Caco-2 (cell line): ENCODE measurements around the gene NADK2. TPM values are rescaled to one million over a fixed set of nuclear protein-coding genes. Genes with fewer than 3 reads are reported as not detected.

Source experiments
- BruUV-seq: library from RNA; stranded (reverse); fragments of 400-500 nt; replicated peaks from 2 replicates; lab custom pipeline; 2021; lab: Mats Ljungman, UMichigan
- CTCF ChIA-PET: fragments of 300-600 bp; sonication (Branson Sonifier 250); formaldehyde crosslinking; loops from one replicate; lab custom pipeline; 2022; ENCODE audit warnings: antibody characterized with exemption; lab: Charles Lee
- POLR2A ChIA-PET: fragments of 300-600 bp; sonication (Branson Sonifier 250); formaldehyde crosslinking; loops from one replicate; lab custom pipeline; 2022; ENCODE audit warnings: antibody characterized with exemption; lab: Charles Lee
- DNase-seq, 2 experiments: peaks; one replicate each; pipeline versions ENCODE4 v3.0.0 to v3.0.0-alpha.2; 2020 to 2022
- H3K27me3 ChIP-seq: replicated peaks from 2 replicates; pipeline ENCODE4 v1.6.0; 2011; ENCODE audit warnings: low read length; ENCODE audit not compliant: control insufficient read depth, insufficient read depth
- H3K36me3 ChIP-seq: 2 replicates; pipeline ENCODE4 v1.5.1; 2011; ENCODE audit warnings: low read length; ENCODE audit not compliant: control insufficient read depth, insufficient read depth
- H3K4me1 ChIP-seq: fragments of 250-450 bp; sonication (Bioruptor Pico); 2 replicates; pipeline ENCODE4 v1.5.1; 2020; ENCODE audit warnings: mild to moderate bottlenecking
- H3K4me3 ChIP-seq: 2 replicates; pipeline ENCODE4 v1.5.1; 2011; ENCODE audit warnings: low read depth, mild to moderate bottlenecking, control low read depth, low read length
- H3K9me3 ChIP-seq: fragments of 250-450 bp; sonication (Bioruptor Pico); 2 replicates; pipeline ENCODE4 v1.5.1; 2020; ENCODE audit warnings: mild to moderate bottlenecking, moderate library complexity
- H3K27ac Mint-ChIP-seq: one replicate; pipeline ENCODE4 v1.8.0; 2022; ENCODE audit warnings: mixed read lengths; ENCODE audit not compliant: unreplicated experiment
- H3K27me3 Mint-ChIP-seq: one replicate; pipeline ENCODE4 v1.8.0; 2022; ENCODE audit warnings: mixed read lengths; ENCODE audit not compliant: insufficient read depth, unreplicated experiment
- H3K36me3 Mint-ChIP-seq: one replicate; pipeline ENCODE4 v1.8.0; 2022; ENCODE audit warnings: mild to moderate bottlenecking, mixed read lengths; ENCODE audit not compliant: insufficient read depth, unreplicated experiment
- H3K4me1 Mint-ChIP-seq: one replicate; pipeline ENCODE4 v1.8.0; 2022; ENCODE audit warnings: low read depth, mixed read lengths; ENCODE audit not compliant: unreplicated experiment
- H3K4me3 Mint-ChIP-seq: one replicate; pipeline ENCODE4 v1.8.0; 2022; ENCODE audit warnings: mild to moderate bottlenecking, moderate library complexity, mixed read lengths; ENCODE audit not compliant: unreplicated experiment
- H3K9me3 Mint-ChIP-seq: one replicate; pipeline ENCODE4 v1.8.0; 2022; ENCODE audit warnings: mixed read lengths; ENCODE audit not compliant: unreplicated experiment
- CTCF ChIP-seq, 2 experiments: fragments of 200-600 bp in 1 of 2; IDR thresholded peaks; 1 replicate in 1 of 2; 2 replicates in 1 of 2; pipeline versions ENCODE4 v1.5.1 to v1.8.0; 2011 to 2022; ENCODE audit warnings: antibody characterized with exemption in 1 of 2, control low read depth in 1 of 2, inconsistent platforms in 1 of 2, low read depth in 1 of 2, low read length in 1 of 2, mild to moderate bottlenecking in 1 of 2, moderate library complexity in 1 of 2; ENCODE audit not compliant: insufficient read depth in 1 of 2, severe bottlenecking in 1 of 2, unreplicated experiment in 1 of 2
- intact Hi-C: fragments of 100-400 bp; cut with micrococcal nuclease; formaldehyde crosslinking; loops from one replicate; pipeline ENCODE4 v1.10.0; 2022; ENCODE audit not compliant: unreplicated experiment
- total RNA-seq: library from RNA; stranded (reverse); gene quantifications from 2 replicates; pipeline ENCODE4 v1.2.3, GENCODE V29; 2022

Gene NADK2
- total RNA-seq, 1 experiment from 2014 or later, result 79.4 TPM

DNA sequence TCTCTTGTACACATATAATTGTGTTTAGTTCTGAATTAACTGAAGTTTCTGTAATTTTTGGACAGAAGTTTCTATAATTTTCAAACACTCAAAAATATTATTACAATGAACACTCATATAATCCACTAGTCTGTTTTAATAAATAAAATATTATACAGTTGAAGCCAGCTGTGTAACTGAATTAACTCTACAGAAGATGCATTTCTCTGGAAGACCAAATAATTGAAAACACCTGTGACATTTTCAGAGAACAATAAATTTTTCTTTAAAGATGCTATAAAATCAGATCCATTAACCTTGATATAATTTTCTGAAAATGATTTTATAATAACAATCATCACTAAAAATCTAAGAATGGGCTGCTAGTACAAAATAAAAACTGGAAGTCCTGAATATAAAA is 14.7 kb downstream of the NADK2 start:
- H3K4me1 ChIP-seq, result peaks cover 47% of the 10 kb centered on the region
- Mint-ChIP-seq H3K27me3 (no peaks in the 10 kb centered on the region), H3K9me3 (no peaks in the 10 kb centered on the region), H3K4me1 (peaks cover 22% of the 10 kb centered on the region), H3K4me3 (no peak overlapping the region), H3K27ac (no peak overlapping the region), H3K36me3 (peaks cover 9% of the 10 kb centered on the region)
- H3K27me3 ChIP-seq, result no peaks in the 10 kb centered on the region
- TF ChIP-seq CTCF (IDR thresholded peaks at IDR 0.05; ENCODE audit: insufficient read depth in 1 of 2, low read depth in 1 of 2, low read length in 1 of 2, severe bottlenecking in 1 of 2, unreplicated experiment in 1 of 2), result no peak
- no TSS peak for BruUV-seq
- intact Hi-C loops, result no loop called here
- H3K36me3 ChIP-seq, result peaks cover 2% of the 10 kb centered on the region; the same call in 1 of the 2 replicates
- no peaks in the 10 kb centered on the region for H3K9me3 ChIP-seq
- POLR2A ChIA-PET, result no interaction called here
- no peak for DNase-seq
- CTCF ChIA-PET, result interaction anchor here (1.0 kb wide), 1 partner anchor 15 kb away, joined by 4 read pairs; the partner anchor contains the start of gene NADK2
- H3K4me3 ChIP-seq, result no peak overlapping the region

DNA sequence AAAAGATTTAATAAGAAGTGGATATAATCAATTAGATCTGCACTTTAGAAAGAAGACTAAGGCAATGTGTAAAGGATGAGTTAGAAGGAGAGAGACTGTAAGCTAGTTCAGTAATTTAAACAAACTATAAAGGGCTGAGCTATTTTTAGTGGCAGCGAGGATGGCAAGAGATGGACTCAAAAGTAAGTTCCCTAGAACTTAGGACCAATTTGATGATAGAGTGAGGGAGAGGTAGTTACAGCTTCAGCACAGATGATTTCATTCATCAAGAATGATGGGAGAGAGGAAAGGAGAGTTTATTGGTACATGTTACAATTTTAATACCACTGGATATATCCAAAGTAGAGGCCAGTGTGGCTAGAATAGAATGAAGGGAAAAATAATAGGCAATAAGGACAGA is 19.1 kb downstream of the NADK2 start:
- Histone ChIP-seq H3K9me3 (no peaks in the 10 kb centered on the region), H3K4me3 (no peak overlapping the region), H3K27me3 (no peaks in the 10 kb centered on the region), H3K4me1 (peaks cover 14% of the 10 kb centered on the region), H3K36me3 (peaks cover 5% of the 10 kb centered on the region)
- Mint-ChIP-seq H3K4me3 (no peak overlapping the region), H3K4me1 (peaks cover 1% of the 10 kb centered on the region), H3K9me3 (no peaks in the 10 kb centered on the region), H3K27me3 (no peaks in the 10 kb centered on the region), H3K36me3 (peaks cover 29% of the 10 kb centered on the region), H3K27ac (no peak overlapping the region)
- CTCF ChIA-PET, result interaction anchor here (1.3 kb wide), 1 partner anchor 7 kb away, joined by 3 read pairs; no protein-coding TSS in a partner anchor
- no peak for TF ChIP-seq CTCF (IDR thresholded peaks at IDR 0.05; ENCODE audit: insufficient read depth in 1 of 2, low read depth in 1 of 2, low read length in 1 of 2, severe bottlenecking in 1 of 2, unreplicated experiment in 1 of 2)
- POLR2A ChIA-PET, result no interaction called here
- intact Hi-C loops, result no loop called here
- DNase-seq, result no peak
- BruUV-seq, result no TSS peak

GRCh38 chr5:36217988-36218387 is 23.7 kb downstream of the NADK2 start:
- no peak for TF ChIP-seq CTCF (IDR thresholded peaks at IDR 0.05; ENCODE audit: insufficient read depth in 1 of 2, low read depth in 1 of 2, low read length in 1 of 2, severe bottlenecking in 1 of 2, unreplicated experiment in 1 of 2)
- no peak overlapping the region for H3K4me3 Mint-ChIP-seq
- no peaks in the 10 kb centered on the region for H3K9me3 Mint-ChIP-seq
- POLR2A ChIA-PET, result interaction anchor here (1.4 kb wide), 1 partner anchor 24 kb away, joined by 4 read pairs; the partner anchor contains the start of gene NADK2
- no peak overlapping the region for H3K4me3 ChIP-seq
- CTCF ChIA-PET, result interaction anchor here (1.8 kb wide), 1 partner anchor 24 kb away, joined by 9 read pairs; the partner anchor contains the start of gene NADK2
- BruUV-seq, result no TSS peak
- H3K9me3 ChIP-seq, result no peaks in the 10 kb centered on the region
- no peaks in the 10 kb centered on the region for H3K27me3 Mint-ChIP-seq
- peaks cover 8% of the 10 kb centered on the region for H3K4me1 Mint-ChIP-seq
- H3K4me1 ChIP-seq, result peaks cover 6% of the 10 kb centered on the region; the same call in 1 of the 2 replicates
- H3K36me3 Mint-ChIP-seq, result peaks cover 41% of the 10 kb centered on the region
- no peaks in the 10 kb centered on the region for H3K27me3 ChIP-seq
- peaks cover 3% of the 10 kb centered on the region for H3K36me3 ChIP-seq
- intact Hi-C loops, result no loop called here
- no peak overlapping the region for H3K27ac Mint-ChIP-seq
- DNase-seq, result no peak
